ENCODE results near the gene EME1. TPM values are rescaled to one million over a fixed set of nuclear protein-coding genes. Genes with fewer than 3 reads are reported as not detected.
A peak's percentile ranks its signal among the peaks of the same experiment; 100 is the strongest.

The EME1 gene
- total RNA-seq, 6 donors from 2014 or later: 0.30 to 12.1 (median 1.2) TPM; not detected in 2

GRCh38 chr17:50359005-50359699 lies 13.9 kb upstream of the EME1 start:
- DNase-seq (no peak), ATAC-seq (ENCODE audit: low FRiP score in 2 of 2) (no peak)
- Histone ChIP-seq H3K4me3 (no peak overlapping the region), H3K36me3 (peaks cover 10 to 65% (median 58%) of the 10 kb centered on the region in 4 donors), H3K27me3 (no peaks in the 10 kb centered on the region), H3K9me3 (no peaks in the 10 kb centered on the region), H3K27ac (no peak overlapping the region), H3K4me1 (peaks cover 0 to 9% (median 6%) of the 10 kb centered on the region in 4 donors)
- 73 to 80% methylated on average over 4 to 5 of the region's 5 CpGs for WGBS, 2 donors
- no peak for TF ChIP-seq CTCF (IDR thresholded peaks at IDR 0.05)
- TF ChIP-seq POLR2A (IDR thresholded peaks at IDR 0.05): no peak
- no peak for TF ChIP-seq EP300 (IDR thresholded peaks at IDR 0.05)
- no peak for TF ChIP-seq POLR2AphosphoS5 (IDR thresholded peaks at IDR 0.05)

GRCh38 chr17:50359998-50360461 lies 13.0 kb upstream of the EME1 start:
- no peaks in the 10 kb centered on the region for H3K27me3 ChIP-seq
- H3K4me3 ChIP-seq: no peak overlapping the region
- TF ChIP-seq CTCF (IDR thresholded peaks at IDR 0.05) (no peak), EP300 (IDR thresholded peaks at IDR 0.05) (no peak), POLR2AphosphoS5 (IDR thresholded peaks at IDR 0.05) (no peak), POLR2A (IDR thresholded peaks at IDR 0.05) (no peak)
- DNase-seq (peak in 1 of 2 donors; percentile 60), ATAC-seq (ENCODE audit: low FRiP score in 2 of 2) (no peak)
- H3K4me1 ChIP-seq: peaks cover 0 to 9% (median 6%) of the 10 kb centered on the region in 4 donors
- no peak overlapping the region for H3K27ac ChIP-seq
- 89 to 92% methylated on average over 1 to 13 of the region's 14 CpGs for WGBS, 2 donors
- H3K9me3 ChIP-seq: no peaks in the 10 kb centered on the region
- H3K36me3 ChIP-seq: peaks cover 10 to 62% (median 53%) of the 10 kb centered on the region in 4 donors

GRCh38 chr17:50360486-50361115 lies 12.4 kb upstream of the EME1 start:
- ATAC-seq (ENCODE audit: low FRiP score in 2 of 2): no peak
- TF ChIP-seq CTCF (IDR thresholded peaks at IDR 0.05): no peak
- TF ChIP-seq POLR2A (IDR thresholded peaks at IDR 0.05): no peak
- no peak for TF ChIP-seq POLR2AphosphoS5 (IDR thresholded peaks at IDR 0.05)
- TF ChIP-seq EP300 (IDR thresholded peaks at IDR 0.05): no peak

GRCh38 chr17:50361561-50362480 lies 11.2 kb upstream of the EME1 start:
- H3K4me3 ChIP-seq: no peak overlapping the region
- ATAC-seq (ENCODE audit: low FRiP score in 2 of 2) (peak; percentile 54 to 75), DNase-seq (peak; percentile 18 to 76)
- H3K36me3 ChIP-seq: peaks cover 0 to 63% (median 50%) of the 10 kb centered on the region in 4 donors
- H3K9me3 ChIP-seq: no peaks in the 10 kb centered on the region
- WGBS, 2 donors: 31 to 33% methylated on average over 11 of the region's 11 CpGs
- no peaks in the 10 kb centered on the region for H3K27me3 ChIP-seq
- TF ChIP-seq POLR2A (IDR thresholded peaks at IDR 0.05) (no peak), EP300 (IDR thresholded peaks at IDR 0.05) (no peak), POLR2AphosphoS5 (IDR thresholded peaks at IDR 0.05) (no peak), CTCF (IDR thresholded peaks at IDR 0.05) (peak; percentile 52 to 78 (median 68))
- no peak overlapping the region for H3K27ac ChIP-seq
- H3K4me1 ChIP-seq: peaks cover 0 to 9% (median 6%) of the 10 kb centered on the region in 4 donors

More at GRCh38 chr17:50360486-50361115, 12.4 kb upstream of the EME1 start:
- DNase-seq: peak in 1 of 2 donors; percentile 34
- Histone ChIP-seq H3K9me3 (no peaks in the 10 kb centered on the region), H3K36me3 (peaks cover 10 to 63% (median 52%) of the 10 kb centered on the region in 4 donors), H3K4me3 (no peak overlapping the region), H3K4me1 (peaks cover 0 to 9% (median 6%) of the 10 kb centered on the region in 4 donors), H3K27ac (no peak overlapping the region), H3K27me3 (no peaks in the 10 kb centered on the region)
- WGBS, 2 donors: 87 to 92% methylated on average over 6 to 11 of the region's 11 CpGs

All from upper lobe of left lung (tissue), 6 donors.